GM18508 (cell line): Measurements from ENCODE around the gene MMP15.
"Not testable (repeated sequence)": the region's sequence is repeated elsewhere in the genome, so short reads cannot be mapped to it uniquely, and the experiment has no call there.

ENCODE experiments used
- ATAC-seq: cut with Tn5 transposase; IDR thresholded peaks from one replicate; pipeline ENCODE4 v1.9.1; 2021; ENCODE audit warnings: moderate number of reproducible peaks; ENCODE audit not compliant: insufficient read depth, unreplicated experiment

Gene MMP15

DNA sequence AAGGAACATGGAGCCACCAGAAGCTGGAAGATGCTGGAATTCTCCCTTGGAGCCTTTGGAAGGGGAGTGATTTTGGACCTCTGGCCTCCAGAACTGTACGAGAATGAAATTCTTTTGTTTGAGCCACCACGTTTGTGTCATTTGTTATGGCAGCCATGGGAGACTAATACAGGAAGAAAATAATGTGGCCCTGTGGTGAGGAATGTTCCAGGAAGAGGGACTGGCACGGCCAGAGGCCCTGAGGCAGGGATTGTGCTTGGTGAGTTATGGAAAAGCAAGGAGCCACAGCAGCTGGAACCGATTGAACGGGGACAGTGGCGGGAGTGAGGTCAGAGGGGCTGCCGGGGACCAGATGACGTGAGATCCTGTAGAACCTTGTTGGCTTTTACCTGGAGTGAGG lies 52.2 kb downstream of the MMP15 start:
- ATAC-seq: no peak

DNA sequence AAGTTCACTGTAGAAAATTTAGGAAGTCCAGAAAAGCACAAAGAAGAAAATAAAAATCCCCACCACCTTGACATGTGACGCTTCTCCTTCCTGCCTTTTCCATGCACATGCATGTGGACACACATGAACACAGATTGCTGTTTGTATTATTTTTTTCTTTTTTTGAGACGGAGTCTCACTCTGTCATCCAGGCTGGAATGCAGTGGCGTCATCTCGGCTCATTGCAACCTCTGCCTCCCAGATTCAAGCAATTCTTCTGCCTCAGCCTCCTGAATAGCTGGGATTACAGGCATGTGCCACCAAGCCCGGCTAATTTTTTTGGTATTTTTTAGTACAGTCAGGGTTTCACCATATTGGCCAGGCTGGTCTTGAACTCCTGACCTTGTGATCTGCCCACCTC lies 55.1 kb downstream of the MMP15 start:
- ATAC-seq: not testable (repeated sequence)

DNA sequence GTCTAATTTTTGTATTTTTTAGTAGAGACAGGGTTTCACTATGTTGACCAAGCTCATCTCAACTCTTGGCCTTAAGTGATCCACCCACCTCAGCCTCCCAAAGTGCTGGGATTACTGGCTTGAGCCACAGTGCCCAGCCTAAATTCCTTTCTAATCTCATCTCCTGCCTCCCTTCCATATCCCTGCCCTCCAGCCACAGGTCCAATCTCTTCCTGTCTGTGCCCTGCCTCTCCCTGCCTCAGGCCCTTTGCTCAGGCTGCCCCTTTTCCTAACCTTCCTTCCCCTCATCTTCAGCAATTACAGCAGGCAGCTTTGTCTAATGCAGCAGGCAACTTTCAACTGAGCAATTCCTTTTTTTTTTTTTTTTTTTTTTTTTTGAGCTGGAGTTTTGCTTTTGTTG lies 56.8 kb downstream of the MMP15 start:
- ATAC-seq: no peak

DNA sequence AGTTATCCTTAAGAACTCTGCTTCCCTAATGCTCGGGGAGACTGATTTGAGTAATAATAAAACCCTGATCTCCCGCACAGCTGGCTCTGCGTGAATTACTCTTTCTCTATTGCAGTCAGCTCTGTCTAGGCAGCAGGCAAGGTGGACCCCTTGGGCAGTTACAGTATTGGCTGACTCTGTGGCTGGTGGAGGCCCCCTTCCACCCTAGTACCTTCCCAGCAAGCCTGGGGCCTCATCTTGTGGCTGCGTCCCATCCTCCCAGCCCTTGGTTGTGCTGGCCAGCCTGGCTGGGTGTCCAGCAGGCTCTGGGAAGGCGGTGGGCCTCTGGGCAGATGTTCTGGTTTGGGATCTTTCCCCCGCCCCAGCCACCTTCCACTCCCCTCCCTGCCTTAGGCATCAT lies 59.1 kb downstream of the MMP15 start:
- no peak for ATAC-seq

DNA sequence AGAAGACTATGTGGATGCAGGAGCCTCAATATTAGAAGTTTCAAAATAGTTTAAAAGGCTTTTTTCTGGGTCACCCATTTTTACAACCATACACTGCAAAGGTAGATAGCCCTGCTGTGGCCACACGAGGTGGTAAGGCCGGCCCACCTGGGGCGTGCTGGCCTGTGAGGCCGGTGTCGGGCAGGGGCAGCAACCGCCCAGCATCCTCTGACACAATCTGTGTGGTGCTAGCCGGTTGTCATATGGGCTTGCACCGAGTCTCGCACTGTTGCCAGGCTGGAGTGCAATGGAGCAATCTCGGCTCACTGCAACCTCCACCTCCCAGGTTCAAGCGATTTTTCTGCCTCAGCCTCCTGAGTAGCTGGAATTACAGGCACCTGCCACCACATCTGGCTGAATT lies 59.6 kb downstream of the MMP15 start:
- no peak for ATAC-seq

DNA sequence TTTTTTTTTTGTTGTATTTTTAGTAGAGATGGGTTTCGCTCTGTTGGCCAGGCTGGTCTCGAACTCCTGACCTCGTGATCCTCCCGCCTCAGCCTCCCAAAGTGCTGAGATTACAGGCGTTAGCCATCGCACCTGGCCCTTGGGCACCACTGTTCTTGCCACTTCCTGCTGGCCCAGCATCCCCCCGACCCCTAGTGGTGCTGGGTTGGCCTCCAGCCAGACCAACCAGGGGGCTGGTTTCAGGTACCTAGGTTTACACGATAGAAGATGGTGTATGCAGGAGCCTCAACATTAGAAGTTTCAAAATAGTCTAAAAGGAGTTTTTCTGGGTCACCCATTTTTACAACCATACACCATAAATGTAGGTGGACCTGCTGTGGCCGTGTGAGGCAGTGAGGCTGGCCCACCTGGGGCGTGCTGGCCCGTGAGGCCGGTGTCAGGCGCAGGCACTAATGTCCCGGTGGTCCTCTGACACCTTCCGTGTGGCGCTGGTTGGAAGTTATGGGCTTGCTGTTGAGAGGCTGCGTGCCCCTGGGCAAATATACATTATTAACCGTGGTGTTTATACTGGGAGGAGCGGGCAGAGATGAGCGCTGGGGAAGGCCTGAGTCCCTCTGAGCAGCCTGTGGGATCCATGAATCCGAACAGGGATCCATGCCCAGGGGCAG lies 60.2 kb downstream of the MMP15 start:
- ATAC-seq: no peak

DNA sequence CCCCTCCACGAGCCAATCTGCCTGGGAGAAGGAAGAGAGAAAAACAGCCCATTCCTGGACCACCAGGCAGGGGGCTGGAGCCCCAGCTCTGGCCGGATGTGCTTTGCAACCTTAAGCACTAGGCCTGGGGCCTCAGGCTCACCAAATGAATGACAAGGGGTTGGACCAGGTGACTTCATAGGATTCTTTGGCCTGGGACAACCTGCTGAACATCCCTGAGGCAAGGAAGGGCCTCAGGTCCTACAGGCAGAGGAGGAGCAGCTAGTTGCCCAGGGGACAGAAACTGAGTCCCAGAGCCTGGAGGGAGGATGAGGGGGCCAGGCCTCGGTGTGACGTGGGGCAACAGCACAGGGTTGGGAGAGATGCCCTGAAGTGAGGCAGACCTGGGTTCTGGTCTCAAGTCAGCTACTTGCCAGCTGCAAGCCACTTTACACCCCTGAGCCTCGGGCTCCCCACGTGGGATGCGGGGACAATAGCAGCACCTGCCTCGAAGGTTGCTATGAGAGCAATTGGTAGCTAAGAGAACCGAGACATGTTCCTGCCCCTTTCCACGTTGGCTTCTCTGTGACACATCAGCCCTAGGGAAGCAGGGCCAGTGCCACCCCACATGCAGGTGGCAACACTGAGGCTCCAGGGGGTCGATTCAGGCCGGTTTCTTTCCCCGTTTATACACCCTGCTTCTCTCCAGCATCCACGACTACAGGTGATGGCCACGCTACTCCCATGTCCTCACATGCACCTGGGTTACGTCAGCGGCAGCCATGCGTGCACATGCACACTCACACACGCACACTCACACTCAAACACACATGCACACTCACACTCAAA lies 61.0 kb downstream of the MMP15 start:
- ATAC-seq: no peak

DNA sequence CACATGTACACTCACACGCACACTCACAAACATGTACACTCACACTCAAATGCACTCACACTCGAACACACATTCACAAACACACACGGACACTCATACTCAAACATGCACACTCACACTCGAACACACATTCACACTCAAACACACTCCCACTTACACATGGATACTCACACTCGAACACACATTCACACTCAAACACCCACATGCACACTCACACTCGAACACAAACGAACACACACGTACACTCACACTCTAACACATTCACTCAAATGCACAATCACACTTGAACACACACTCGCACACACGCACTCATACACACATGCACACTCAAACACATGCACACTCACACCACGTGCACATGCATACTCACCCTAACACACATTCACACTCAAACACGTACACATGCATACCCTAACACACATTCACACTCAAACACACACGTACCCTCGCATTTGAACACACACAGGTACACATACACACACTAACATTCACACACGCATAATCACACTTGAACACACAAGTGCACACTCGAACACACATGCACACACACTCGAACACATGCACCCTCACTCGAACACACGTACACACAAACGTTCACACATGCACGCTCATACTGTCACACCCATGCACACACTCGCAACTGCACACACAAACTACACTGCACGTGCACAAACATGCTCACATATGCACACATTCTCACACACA lies 61.8 kb downstream of the MMP15 start:
- ATAC-seq: no peak

DNA sequence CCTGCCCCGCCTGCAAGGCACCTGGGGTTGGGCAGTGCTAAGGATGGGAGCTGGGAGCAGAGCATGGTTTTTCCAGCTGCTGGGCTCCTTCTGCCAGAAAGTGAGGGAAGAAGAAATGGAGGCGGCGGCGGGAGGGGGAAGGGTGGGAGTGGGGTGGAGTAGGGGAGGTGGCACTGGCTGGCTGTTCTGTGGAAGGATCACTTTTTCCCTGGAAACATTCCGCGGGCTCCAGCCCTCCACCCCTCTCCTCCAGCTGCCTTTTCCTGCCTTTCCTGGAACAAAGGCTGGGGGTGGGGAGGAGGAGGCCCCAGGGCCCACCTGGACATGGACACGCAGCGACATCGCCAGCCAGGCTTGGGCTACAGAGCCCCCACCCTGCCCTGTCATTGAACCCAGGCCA lies 62.5 kb downstream of the MMP15 start:
- no peak for ATAC-seq

DNA sequence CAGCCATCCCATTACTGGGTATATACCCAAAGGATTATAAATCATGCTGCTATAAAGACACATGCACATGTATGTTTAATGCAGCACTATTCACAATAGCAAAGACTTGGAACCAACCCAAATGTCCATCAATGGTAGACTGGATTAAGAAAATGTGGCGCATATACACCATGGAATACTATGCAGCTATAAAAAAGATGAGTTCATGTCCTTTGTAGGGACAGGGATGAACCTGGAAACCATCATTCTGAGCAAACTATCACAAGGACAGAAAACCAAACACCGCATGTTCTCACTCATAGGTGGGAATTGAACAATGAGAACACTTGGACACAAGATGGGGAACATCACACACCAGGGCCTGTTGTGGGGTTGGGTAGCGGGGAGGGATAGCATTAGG lies 64.8 kb downstream of the MMP15 start:
- not testable (repeated sequence) for ATAC-seq

DNA sequence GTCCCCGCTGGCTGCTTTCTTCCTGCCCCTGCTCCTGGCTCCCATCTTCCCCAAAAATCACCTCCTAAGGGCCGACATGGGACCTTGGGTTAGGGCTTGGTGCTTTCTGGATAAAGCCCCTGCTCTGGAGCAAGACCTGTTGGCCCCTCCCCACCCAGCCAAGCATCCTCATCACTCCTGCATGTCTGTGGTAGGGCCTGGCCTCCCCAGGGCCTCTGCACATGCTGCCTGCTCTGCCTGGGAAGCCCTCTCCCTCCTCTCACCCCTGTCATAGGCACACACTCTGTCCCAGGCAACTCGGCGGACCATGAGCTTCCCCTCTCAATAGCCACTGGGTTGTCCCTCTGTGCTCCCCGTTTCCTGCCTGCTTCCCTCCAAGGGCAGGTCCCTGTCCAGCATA lies 68.5 kb downstream of the MMP15 start:
- ATAC-seq: no peak

DNA sequence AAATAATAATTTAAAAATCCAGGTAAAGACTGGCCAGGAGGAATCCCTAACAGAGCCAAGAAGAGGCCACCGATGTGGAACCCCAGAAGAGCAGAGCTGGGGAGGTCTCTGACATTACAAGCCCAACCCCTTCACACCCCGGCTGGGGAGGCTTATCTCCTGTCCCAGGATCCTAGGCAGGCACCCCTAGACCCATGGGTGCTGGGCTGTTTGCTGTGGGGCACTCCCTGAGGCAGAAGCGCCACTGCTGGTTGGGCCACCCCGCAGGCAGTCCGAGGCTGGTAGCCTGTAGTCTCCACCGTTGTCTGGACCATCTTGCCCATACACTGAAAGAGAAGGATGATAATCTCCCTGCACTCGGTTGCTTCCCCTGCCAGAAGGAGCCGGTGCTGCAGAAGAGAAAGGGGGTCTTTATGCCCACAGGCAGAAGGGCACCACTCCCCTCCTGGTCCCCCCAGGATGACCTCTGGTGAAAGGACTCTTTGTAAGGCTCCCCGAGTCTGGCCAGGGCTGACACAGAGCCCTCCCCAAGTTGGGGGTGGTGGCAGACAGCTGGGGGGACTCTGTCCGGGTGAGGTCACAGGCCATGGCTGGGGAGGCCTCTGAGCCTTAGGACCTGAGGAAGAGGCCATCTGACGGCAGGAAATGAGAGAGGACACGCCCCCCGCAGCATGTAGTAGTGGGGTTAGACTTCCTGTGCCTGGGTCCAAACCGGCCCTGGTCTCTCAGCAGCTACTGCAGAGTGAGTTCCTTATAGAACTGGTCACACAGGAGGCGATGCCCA lies 69.4 kb downstream of the MMP15 start:
- ATAC-seq: no peak

DNA sequence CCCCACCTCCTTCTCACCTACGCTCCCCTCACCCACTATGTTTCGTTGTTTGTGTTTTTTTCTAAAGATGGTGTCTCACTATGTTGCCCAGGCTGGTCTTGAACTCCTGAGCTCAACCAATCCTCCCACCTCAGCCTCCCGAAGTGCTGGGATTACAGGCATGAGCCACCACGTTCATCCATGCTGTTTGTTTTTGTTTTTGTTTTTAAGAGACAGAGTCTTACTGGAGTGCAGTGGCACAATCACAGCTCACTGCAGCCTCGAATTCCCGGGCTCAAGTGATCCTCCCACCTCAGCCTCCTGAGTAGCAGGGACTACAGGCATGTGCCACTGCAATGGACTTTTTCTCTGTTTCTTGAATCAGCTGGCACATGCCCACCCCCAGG lies 70.0 kb downstream of the MMP15 start:
- not testable (repeated sequence) for ATAC-seq

DNA sequence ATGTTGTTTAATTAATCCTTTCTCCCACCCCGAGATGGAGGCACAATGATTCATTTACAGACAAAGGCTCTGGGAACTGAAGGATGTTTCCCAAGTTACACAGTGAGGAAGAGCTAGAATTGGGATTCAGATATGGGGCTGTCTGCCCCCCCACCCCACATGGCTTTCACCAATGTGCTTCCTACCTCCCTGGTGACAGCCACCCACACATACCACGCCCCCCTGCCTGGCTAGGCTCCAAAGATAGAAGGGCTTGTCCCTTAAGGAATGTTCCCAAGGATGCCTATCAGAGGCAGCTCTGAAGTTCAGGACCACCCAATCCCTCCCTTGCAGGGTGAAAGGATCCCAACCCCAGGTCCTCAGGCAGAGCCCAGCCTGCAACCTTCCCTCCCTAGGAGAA lies 70.7 kb downstream of the MMP15 start:
- no peak for ATAC-seq
